ENCODE results near the gene PLEKHA5.

DNA sequence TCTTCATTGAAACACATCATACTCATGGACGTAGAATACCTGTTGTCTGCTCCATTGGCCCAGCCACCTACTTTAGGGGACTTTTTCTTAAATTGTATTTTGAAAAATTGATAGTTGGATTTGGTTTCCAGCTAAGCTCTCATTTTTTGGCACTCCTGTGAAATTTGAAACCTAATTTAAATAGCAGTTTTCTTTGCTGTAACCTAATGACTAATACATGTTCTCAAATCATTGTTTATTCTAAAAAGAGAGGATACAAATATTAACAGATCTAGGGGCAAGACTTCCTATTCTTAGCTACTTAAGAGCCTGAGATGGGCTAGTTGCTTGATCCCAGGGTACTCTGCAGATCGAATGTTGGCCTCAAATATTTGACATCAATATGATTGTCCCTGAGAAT, 78.9 kb downstream of the PLEKHA5 start:
- TF ChIP-seq, protein P1, sequence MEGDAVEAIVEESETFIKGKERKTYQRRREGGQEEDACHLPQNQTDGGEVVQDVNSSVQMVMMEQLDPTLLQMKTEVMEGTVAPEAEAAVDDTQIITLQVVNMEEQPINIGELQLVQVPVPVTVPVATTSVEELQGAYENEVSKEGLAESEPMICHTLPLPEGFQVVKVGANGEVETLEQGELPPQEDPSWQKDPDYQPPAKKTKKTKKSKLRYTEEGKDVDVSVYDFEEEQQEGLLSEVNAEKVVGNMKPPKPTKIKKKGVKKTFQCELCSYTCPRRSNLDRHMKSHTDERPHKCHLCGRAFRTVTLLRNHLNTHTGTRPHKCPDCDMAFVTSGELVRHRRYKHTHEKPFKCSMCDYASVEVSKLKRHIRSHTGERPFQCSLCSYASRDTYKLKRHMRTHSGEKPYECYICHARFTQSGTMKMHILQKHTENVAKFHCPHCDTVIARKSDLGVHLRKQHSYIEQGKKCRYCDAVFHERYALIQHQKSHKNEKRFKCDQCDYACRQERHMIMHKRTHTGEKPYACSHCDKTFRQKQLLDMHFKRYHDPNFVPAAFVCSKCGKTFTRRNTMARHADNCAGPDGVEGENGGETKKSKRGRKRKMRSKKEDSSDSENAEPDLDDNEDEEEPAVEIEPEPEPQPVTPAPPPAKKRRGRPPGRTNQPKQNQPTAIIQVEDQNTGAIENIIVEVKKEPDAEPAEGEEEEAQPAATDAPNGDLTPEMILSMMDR (IDR thresholded peaks at IDR 0.05): no peak
- TF ChIP-seq POLR2A (IDR thresholded peaks at IDR 0.05): no peak

Measured in lower leg skin (tissue), 3 donors.